NCI-H748 treated with DMSO at 0.1 percent for 48 hours (cell line): Measurements from ENCODE around the gene VAMP8.

Experiments used
- DNase-seq: peaks from one replicate; lab custom pipeline; 2025; lab: John Stamatoyannopoulos, UW

The VAMP8 gene

GRCh38 chr2:85619617-85620016 lies 42.2 kb downstream of the VAMP8 start:
- no peak for DNase-seq

DNA sequence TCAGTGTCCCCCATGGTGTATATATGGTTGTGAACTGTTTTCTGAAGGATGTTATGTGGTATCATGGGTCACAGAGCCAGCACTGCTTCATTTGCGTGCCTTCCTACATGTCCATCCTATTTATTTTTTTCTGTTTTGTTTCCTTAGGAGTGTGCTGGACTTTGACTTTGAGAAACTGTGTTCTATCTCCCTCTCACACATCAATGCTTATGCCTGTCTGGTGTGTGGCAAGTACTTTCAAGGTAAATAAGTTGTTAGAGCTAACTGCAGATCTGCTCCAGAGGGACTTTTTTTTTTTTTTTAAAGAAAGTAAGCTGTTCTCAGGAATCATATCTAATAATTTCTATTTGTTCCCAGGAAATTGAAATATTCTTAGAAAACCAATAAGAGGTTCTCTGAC lies 44.0 kb downstream of the VAMP8 start:
- no peak for DNase-seq

GRCh38 chr2:85623991-85624390 lies 46.6 kb downstream of the VAMP8 start:
- DNase-seq, result no peak

- no peak for DNase-seq
Measured at GRCh38 chr2:85628658-85629057, 51.3 kb downstream of the VAMP8 start.

DNA sequence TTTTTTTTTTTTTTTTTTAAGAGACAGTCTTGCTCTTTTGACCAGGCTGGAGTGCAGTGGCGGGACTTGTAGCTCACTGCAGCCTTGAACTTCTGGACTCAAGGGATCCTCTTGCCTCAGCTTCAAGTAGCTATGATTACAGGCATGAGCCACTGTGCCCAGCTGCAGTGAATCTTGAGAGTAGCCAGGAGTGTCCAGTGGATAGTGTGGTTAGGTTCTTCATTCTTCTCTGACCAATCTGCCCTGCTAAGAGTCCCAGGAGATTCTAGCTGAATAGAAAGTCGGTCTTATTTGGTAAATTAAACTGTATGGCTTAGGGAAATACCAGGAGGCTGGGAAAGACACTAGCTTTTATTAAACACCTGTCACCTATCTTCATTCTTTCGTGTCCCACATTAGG lies 53.9 kb downstream of the VAMP8 start:
- DNase-seq, result no peak
